GM12878 (cell line): ENCODE results near the gene MTMR3. TPM values are rescaled to one million over a fixed set of nuclear protein-coding genes. Genes with fewer than 3 reads are reported as not detected.

Source experiments
- ATAC-seq: fragments of 200-7000 bp; cut with Tn5 transposase; 3 replicates; pipeline ENCODE4 v1.9.1; 2020; ENCODE audit warnings: mild to moderate bottlenecking, moderate library complexity
- BruUV-seq: library from RNA; stranded (reverse); fragments of 400-500 nt; replicated peaks from 2 replicates; lab custom pipeline; 2021; lab: Mats Ljungman, UMichigan
- CTCF ChIA-PET: fragments of 300-600 bp; sonication (Branson Sonifier 250); formaldehyde crosslinking; extraction: SDS; loops from one replicate; lab custom pipeline; 2021; ENCODE audit warnings: inconsistent platforms; lab: Yijun Ruan, JAX
- POLR2A ChIA-PET: fragments of 350-600 bp; formaldehyde crosslinking; extraction: SDS; loops from one replicate; lab custom pipeline; 2021; ENCODE audit warnings: inconsistent platforms; lab: Charles Lee
- RAD21 ChIA-PET: fragments of 300-600 bp; sonication (Branson Sonifier 250); formaldehyde crosslinking; loops from one replicate; lab custom pipeline; 2023; ENCODE audit warnings: antibody characterized with exemption; ENCODE audit not compliant: unreplicated experiment; lab: Charles Lee
- SMC1A ChIA-PET: fragments of 300-600 bp; sonication (Branson Sonifier 250); formaldehyde crosslinking; loops from one replicate; lab custom pipeline; 2023; ENCODE audit not compliant: unreplicated experiment, uncharacterized antibody; lab: Charles Lee
- DNase-seq: peaks from one replicate; pipeline ENCODE4 v3.0.0-alpha.2; 2011; ENCODE audit warnings: low read depth, low spot score
- FAIRE-seq: peaks from 3 replicates; lab custom pipeline; 2011; peaks lifted over from hg19 to GRCh38; lab: Jason Lieb, UNC
- H2AFZ ChIP-seq: 2 replicates; pipeline ENCODE4 v1.6.0; 2011; ENCODE audit warnings: low read depth, low read length, control low read depth; ENCODE audit not compliant: control insufficient read depth
- H3K27ac ChIP-seq: 2 replicates; pipeline ENCODE4 v1.5.1; 2011; ENCODE audit warnings: control low read depth; ENCODE audit not compliant: control insufficient read depth, insufficient read depth
- H3K27me3 ChIP-seq, 2 experiments: replicated peaks in 1 of 2; 2 replicates each; pipeline versions ENCODE4 v1.6.0 to v1.6.1; 2011; ENCODE audit warnings: low read length in 1 of 2; ENCODE audit not compliant: control insufficient read depth in 2 of 2, insufficient read depth in 2 of 2
- H3K36me3 ChIP-seq, 2 experiments: 2 replicates each; pipeline ENCODE4 v1.5.1; 2011; ENCODE audit warnings: low read length in 1 of 2; ENCODE audit not compliant: control insufficient read depth in 2 of 2, insufficient read depth in 2 of 2
- H3K4me1 ChIP-seq: 2 replicates; pipeline ENCODE4 v1.6.1; 2011; ENCODE audit warnings: mild to moderate bottlenecking, low read length, moderate library complexity, mixed read lengths; ENCODE audit not compliant: control insufficient read depth, insufficient read depth
- H3K4me2 ChIP-seq: 2 replicates; pipeline ENCODE4 v1.6.0; 2011; ENCODE audit warnings: control low read depth; ENCODE audit not compliant: control insufficient read depth, insufficient read depth
- H3K4me3 ChIP-seq: fragments of 200-600 bp; sonication (generic); 2 replicates; pipeline ENCODE4 v1.5.1; 2016
- H3K79me2 ChIP-seq: 2 replicates; pipeline ENCODE4 v1.6.0; 2011; ENCODE audit warnings: low read length; ENCODE audit not compliant: control insufficient read depth, insufficient read depth
- H3K9ac ChIP-seq: 2 replicates; pipeline ENCODE4 v1.8.0; 2011; ENCODE audit warnings: low read length, control low read depth, mixed read lengths; ENCODE audit not compliant: control insufficient read depth, insufficient read depth
- H3K9me3 ChIP-seq: replicated peaks from 3 replicates; pipeline ENCODE4 v1.5.1; 2011; ENCODE audit warnings: mild to moderate bottlenecking, low read length; ENCODE audit not compliant: control insufficient read depth, insufficient read depth
- H4K20me1 ChIP-seq: 2 replicates; pipeline ENCODE4 v1.6.0; 2011; ENCODE audit not compliant: control insufficient read depth, insufficient read depth
- BCL3 ChIP-seq: IDR thresholded peaks from 2 replicates; pipeline ENCODE4 v1.6.1; 2011; ENCODE audit warnings: borderline replicate concordance, low read depth, mild to moderate bottlenecking, moderate library complexity, low read length; ENCODE audit not compliant: insufficient read depth, poor library complexity, severe bottlenecking
- CEBPB ChIP-seq, 2 experiments: fragments of 150-350 bp in 1 of 2; IDR thresholded peaks; 2 replicates each; pipeline ENCODE4 v1.6.1; 2012 to 2014; ENCODE audit warnings: low read depth in 2 of 2, low read length in 2 of 2, borderline replicate concordance in 1 of 2, inconsistent platforms in 1 of 2
- CREM ChIP-seq: IDR thresholded peaks from 2 replicates; pipeline ENCODE4 v1.6.1; 2014; ENCODE audit warnings: antibody characterized with exemption, low read depth
- HDAC6 ChIP-seq: fragments of 200-600 bp; sonication (generic); IDR thresholded peaks from one replicate; pipeline ENCODE4 v1.8.0; 2017; ENCODE audit warnings: antibody characterized with exemption; ENCODE audit not compliant: unreplicated experiment
- IKZF2 ChIP-seq, 2 experiments: fragments of 450-650 bp; IDR thresholded peaks; 2 replicates each; pipeline ENCODE4 v1.6.1; 2017; ENCODE audit warnings: mild to moderate bottlenecking in 2 of 2, moderate library complexity in 2 of 2
- KAT2A ChIP-seq: conservative IDR thresholded peaks from 2 replicates; pipeline ENCODE4 v1.6.1; 2011; ENCODE audit warnings: low read depth, low read length; ENCODE audit not compliant: control insufficient read depth
- MTA2 ChIP-seq: fragments of 450-650 bp; IDR thresholded peaks from 2 replicates; pipeline ENCODE4 v1.6.1; 2016; ENCODE audit warnings: low read depth, mild to moderate bottlenecking, moderate library complexity
- MYC ChIP-seq: IDR thresholded peaks from 2 replicates; pipeline ENCODE4 v1.6.1; 2011; ENCODE audit warnings: mild to moderate bottlenecking, low read length, moderate library complexity, inconsistent platforms; ENCODE audit not compliant: insufficient read depth, insufficient replicate concordance, insufficient read length, severe bottlenecking
- NFIC ChIP-seq: IDR thresholded peaks from 2 replicates; pipeline ENCODE4 v1.6.1; 2012; ENCODE audit warnings: low read depth, mild to moderate bottlenecking, inconsistent platforms, low read length, moderate library complexity
- NR2F1 ChIP-seq: fragments of 450-650 bp; conservative IDR thresholded peaks from 2 replicates; pipeline ENCODE4 v1.6.1; 2017; ENCODE audit warnings: mild to moderate bottlenecking
- RELA ChIP-seq: fragments of 450-650 bp; IDR thresholded peaks from 2 replicates; pipeline ENCODE4 v1.8.0; 2014; ENCODE audit warnings: borderline replicate concordance; ENCODE audit not compliant: partially characterized antibody
- SIN3A ChIP-seq: IDR thresholded peaks from 2 replicates; pipeline ENCODE4 v1.6.1; 2012; ENCODE audit warnings: low read depth, low read length, improper control_type of control experiment
- SPI1 ChIP-seq: IDR thresholded peaks from 2 replicates; pipeline ENCODE4 v1.6.1; 2011; ENCODE audit warnings: low read depth, mild to moderate bottlenecking, low read length, moderate library complexity, borderline replicate concordance; ENCODE audit not compliant: insufficient read depth
- TBL1XR1 ChIP-seq: IDR thresholded peaks from 2 replicates; pipeline ENCODE4 v1.6.1; 2012; ENCODE audit warnings: low read depth, low read length, improper control_type of control experiment
- USF1 ChIP-seq: IDR thresholded peaks from 2 replicates; pipeline ENCODE4 v1.6.1; 2011; ENCODE audit warnings: borderline replicate concordance, low read depth, mild to moderate bottlenecking, moderate library complexity, mixed read lengths, low read length; ENCODE audit not compliant: insufficient read depth; ENCODE audit errors: extremely low read length
- WGBS: methylation state at CpG from one replicate; pipeline ENCODE4 v1.1.6; 2016; ENCODE audit warnings: low lambda C conversion rate; ENCODE audit not compliant: insufficient replicate concordance, insufficient coverage; ENCODE audit errors: missing lambda C conversion rate; 5-methylcytosine and 5-hydroxymethylcytosine counted together
- in situ Hi-C: fragments of 300-500 bp; cut with MboI; formaldehyde crosslinking; loops from 9 replicates; pipeline ENCODE4 v1.14.3; 2018; ENCODE audit warnings: mixed read lengths
- intact Hi-C: fragments of 100-400 bp; cut with micrococcal nuclease; formaldehyde crosslinking; loops from one replicate; pipeline ENCODE4 v1.14.2; 2022; ENCODE audit not compliant: unreplicated experiment
- polyA plus RNA-seq, 11 experiments: library from polyadenylated mRNA; depleted of rRNA in 4 of 11; unstranded in 6 of 11; stranded (reverse) in 5 of 11; fragments of >200 nt; fragmentation: Nextera tagmentation in 4 of 11; fragmentation: Illumina TruSeq in 1 of 11; extraction: Ambion mirVana in 4 of 11; extraction: Trizol in 1 of 11; gene quantifications; 1 replicate in 1 of 11; 2 replicates in 10 of 11; pipeline versions ENCODE4 v1.2.1 to v1.2.3, GENCODE V29; 2011 to 2016; ENCODE audit warnings: inconsistent platforms in 2 of 11, missing spikeins in 2 of 11, low read depth in 1 of 11
- total RNA-seq, 4 experiments: library from RNA; depleted of rRNA in 3 of 4; stranded (reverse); fragments of >200 nt in 3 of 4; fragmentation: Illumina TruSeq in 1 of 4; extraction: Trizol in 1 of 4; gene quantifications; 2 replicates each; pipeline versions ENCODE4 v1.2.1 to v1.2.3, GENCODE V29; 2013 to 2021
- TF ChIP-seq, protein P1 (sequence below), 3 experiments: IDR thresholded peaks in 2 of 3; conservative IDR thresholded peaks in 1 of 3; 2 replicates each; pipeline ENCODE4 v1.5.1; 2011; ENCODE audit warnings: low read depth in 3 of 3, low read length in 3 of 3, mild to moderate bottlenecking in 3 of 3, control low read depth in 2 of 3, moderate library complexity in 2 of 3, inconsistent platforms in 1 of 3, mixed read lengths in 1 of 3; ENCODE audit not compliant: control insufficient read depth in 2 of 3, insufficient read depth in 1 of 3; ENCODE audit errors: extremely low read depth in 1 of 3

MTMR3 gene
- total and polyA plus RNA-seq, 10 of the 15 experiments (the other 5 are each of a cell fraction or from before 2014, with no cell fraction given) = 1.4 to 23.7 (median 10.6) TPM

DNA sequence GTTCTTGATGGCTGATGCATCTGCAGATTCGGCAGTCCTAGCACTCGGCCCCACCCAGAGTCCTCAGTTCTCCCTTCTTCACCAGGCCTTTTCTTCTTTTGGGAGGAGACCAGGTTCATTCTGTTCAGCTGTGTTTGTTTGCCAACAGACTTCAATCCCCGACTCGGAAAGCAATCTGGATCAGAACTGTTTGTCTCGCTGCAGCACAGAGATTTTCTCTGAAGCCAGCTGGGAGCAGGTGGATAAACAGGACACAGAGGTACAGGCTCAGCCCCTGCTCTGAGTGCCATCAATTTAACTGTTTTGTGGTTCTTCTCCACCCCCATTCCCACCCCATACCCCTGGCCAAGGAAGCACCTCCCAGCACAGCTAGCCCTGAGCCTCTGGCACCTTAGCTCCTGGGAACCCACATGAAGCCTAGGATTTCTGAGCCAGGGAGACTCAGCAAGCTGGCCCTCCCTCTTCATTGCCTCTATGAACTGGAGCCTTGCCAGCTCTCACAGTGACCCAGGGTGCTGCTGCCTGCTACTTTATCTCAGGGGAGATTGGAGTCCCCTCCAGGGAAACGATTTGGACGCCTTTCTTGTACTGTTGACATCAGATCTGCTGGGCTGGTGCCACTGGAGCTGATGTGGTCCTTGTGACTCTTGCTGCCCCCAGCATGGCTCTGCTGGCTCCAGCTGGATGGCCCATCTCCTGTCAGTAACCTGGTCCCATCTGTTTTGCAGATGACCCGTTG, 139.1 kb downstream of the MTMR3 start:
- BruUV-seq = no TSS peak
- Histone ChIP-seq H3K9me3 (no peaks in the 10 kb centered on the region), H3K27ac (no peak overlapping the region), H3K27me3 (no peaks in the 10 kb centered on the region), H3K36me3 (peaks cover 9 to 16% of the 10 kb centered on the region in 2 experiments), H2AFZ (no peak overlapping the region), H3K4me3 (no peak overlapping the region), H4K20me1 (no peaks in the 10 kb centered on the region), H3K4me2 (no peak overlapping the region), H3K4me1 (no peaks in the 10 kb centered on the region), H3K9ac (no peak overlapping the region), H3K79me2 (no peaks in the 10 kb centered on the region)
- intact Hi-C loops = no loop called here
- in situ Hi-C loops = no loop called here
- SMC1A ChIA-PET = no interaction called here
- 95% methylated on average over 8 of the region's 8 CpGs for WGBS
- FAIRE-seq = no peak
- RAD21 ChIA-PET = interaction anchor here (0.6 kb wide), 1 partner anchor 333 kb away, joined by 6 read pairs; no protein-coding TSS in a partner anchor
- POLR2A ChIA-PET = no interaction called here
- DNase-seq = no peak
- no peak for ATAC-seq
- CTCF ChIA-PET = interaction anchor here (1.8 kb wide), 1 partner anchor 14 kb away, joined by 4 read pairs; no protein-coding TSS in a partner anchor
- TF ChIP-seq BCL3 (no peak), MTA2 (no peak), USF1 (no peak), MYC (no peak), NR2F1 (no peak), CREM (no peak), SIN3A (no peak), HDAC6 (no peak), SPI1 (no peak), NFIC (no peak), IKZF2 (IDR thresholded peaks at IDR 0.05) (no peak), KAT2A (no peak), CEBPB (IDR thresholded peaks at IDR 0.05; ENCODE audit: borderline replicate concordance in 1 of 2, low read depth in 2 of 2, low read length in 2 of 2) (no peak), RELA (no peak), TBL1XR1 (no peak)
- TF ChIP-seq, protein P1, sequence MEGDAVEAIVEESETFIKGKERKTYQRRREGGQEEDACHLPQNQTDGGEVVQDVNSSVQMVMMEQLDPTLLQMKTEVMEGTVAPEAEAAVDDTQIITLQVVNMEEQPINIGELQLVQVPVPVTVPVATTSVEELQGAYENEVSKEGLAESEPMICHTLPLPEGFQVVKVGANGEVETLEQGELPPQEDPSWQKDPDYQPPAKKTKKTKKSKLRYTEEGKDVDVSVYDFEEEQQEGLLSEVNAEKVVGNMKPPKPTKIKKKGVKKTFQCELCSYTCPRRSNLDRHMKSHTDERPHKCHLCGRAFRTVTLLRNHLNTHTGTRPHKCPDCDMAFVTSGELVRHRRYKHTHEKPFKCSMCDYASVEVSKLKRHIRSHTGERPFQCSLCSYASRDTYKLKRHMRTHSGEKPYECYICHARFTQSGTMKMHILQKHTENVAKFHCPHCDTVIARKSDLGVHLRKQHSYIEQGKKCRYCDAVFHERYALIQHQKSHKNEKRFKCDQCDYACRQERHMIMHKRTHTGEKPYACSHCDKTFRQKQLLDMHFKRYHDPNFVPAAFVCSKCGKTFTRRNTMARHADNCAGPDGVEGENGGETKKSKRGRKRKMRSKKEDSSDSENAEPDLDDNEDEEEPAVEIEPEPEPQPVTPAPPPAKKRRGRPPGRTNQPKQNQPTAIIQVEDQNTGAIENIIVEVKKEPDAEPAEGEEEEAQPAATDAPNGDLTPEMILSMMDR (IDR thresholded peaks at IDR 0.05 in 2 of 3, conservative IDR thresholded peaks at IDR 0.05 in 1 of 3; ENCODE audit: control insufficient read depth in 2 of 3, extremely low read depth in 1 of 3, insufficient read depth in 1 of 3, low read depth in 3 of 3, low read length in 3 of 3) = no peak
